Hippocampal formation (tissue), 2 donors: ENCODE data around the gene FGFR4.
"Not testable (repeated sequence)": the region's sequence is repeated elsewhere in the genome, so short reads cannot be mapped to it uniquely, and the experiment has no call there.

ENCODE experiments used
- DNase-seq, 2 donors: peaks; one replicate each; lab custom pipeline; 2025; lab: John Stamatoyannopoulos, UW

Gene FGFR4

DNA sequence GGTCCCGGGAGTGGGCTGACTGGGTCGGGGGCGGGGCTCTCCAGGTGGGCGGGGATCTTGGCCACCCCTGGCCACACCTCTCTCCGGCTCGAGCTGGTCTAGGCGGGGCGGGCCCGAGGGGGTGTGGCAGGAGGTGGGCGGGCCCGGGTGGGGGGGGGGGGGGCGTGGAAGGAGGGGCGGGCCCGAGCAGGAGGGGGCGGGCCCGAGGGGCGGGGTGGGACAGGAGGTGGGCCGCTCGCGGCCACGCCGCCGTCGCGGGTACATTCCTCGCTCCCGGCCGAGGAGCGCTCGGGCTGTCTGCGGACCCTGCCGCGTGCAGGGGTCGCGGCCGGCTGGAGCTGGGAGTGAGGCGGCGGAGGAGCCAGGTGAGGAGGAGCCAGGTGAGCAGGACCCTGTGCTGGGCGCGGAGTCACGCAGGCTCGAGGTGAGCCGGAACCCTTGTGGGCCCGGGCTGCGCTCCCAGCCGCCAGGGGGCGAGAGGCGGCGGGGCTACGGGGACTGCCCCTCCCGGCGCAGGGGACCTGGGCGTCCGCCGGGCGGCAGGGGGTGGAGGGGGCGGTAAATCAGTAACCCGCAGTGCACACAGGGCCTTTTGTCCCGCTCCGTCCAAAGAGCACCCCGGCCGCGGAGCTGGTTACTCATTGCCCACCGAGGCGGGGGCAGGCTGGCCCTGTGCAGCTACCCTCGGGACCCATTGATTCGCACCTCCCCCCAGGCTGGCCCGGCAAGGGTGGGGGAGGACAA is at the start of gene FGFR4:
FGFR4 (plus strand) TSS at position 262 of the 744 bp plus-strand sequence. CDS start 2,688 bp downstream, outside the sequence.
- no peak for DNase-seq

- DNase-seq: no peak
Measured at GRCh38 chr5:177036921-177037320, 49.8 kb upstream of the FGFR4 start.

- DNase-seq: peak in 1 of 2 donors; percentile 21
Measured at GRCh38 chr5:177040814-177041420, 45.8 kb upstream of the FGFR4 start.

GRCh38 chr5:177041936-177042335 is 44.8 kb upstream of the FGFR4 start:
- no peak for DNase-seq

DNA sequence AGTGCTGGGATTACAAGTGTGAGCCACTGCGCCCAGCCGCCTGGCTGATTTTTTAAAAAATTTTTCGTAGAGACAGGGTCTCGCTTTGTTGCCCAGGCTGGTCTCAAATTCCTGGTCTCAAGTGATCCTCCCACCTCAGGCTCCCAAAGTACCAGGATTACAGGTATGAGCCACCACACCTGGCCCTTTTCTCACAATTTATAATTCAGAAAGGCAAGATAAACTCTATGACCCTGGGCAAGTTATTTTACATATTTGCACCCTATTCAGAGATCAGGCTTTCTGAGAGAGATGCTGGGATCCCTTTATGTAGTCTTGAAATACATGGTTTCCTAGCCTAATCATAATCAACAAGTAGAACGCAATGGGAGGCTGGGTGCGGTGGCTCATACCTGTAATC is 43.6 kb upstream of the FGFR4 start:
- no peak for DNase-seq

DNA sequence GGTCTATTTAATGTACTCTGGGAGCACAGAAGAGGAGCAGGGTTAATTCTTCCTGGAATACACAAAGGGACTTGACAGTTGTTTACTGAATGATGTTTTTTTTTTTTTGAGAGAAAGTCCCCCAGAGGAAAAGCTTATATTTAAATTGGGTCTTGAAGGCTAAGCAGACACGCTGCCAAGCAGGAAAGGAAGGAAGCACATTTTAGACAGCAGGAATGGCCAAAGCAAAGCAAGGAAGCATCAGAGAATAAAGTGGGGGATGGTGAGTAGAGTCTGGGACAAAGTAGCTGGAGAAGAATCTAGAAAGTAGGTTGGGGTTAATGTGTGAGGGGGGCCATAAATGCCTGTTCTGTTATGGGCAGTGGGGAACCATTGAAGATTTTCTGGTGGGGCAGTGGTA is 42.8 kb upstream of the FGFR4 start:
- no peak for DNase-seq

GRCh38 chr5:177044641-177045040 is 42.1 kb upstream of the FGFR4 start:
- no peak for DNase-seq

DNA sequence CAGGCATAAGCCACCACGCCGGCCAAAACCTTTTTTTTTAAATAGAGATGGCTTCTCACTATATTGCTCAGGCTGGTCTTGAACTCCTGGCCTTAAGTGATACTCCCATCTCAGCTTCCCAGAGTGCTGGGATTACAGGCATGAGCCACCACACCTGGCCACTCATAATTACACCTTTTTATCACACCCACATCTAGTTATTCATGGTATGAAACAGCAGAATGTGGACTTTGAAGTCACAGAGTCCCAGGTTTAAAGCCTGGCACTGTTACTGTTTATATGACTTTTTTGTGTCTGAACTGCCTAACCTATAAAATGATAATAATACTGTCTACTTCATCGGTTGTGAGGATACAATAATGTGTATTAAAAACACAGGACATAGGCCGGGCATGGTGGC is 41.1 kb upstream of the FGFR4 start:
- DNase-seq: no peak

DNA sequence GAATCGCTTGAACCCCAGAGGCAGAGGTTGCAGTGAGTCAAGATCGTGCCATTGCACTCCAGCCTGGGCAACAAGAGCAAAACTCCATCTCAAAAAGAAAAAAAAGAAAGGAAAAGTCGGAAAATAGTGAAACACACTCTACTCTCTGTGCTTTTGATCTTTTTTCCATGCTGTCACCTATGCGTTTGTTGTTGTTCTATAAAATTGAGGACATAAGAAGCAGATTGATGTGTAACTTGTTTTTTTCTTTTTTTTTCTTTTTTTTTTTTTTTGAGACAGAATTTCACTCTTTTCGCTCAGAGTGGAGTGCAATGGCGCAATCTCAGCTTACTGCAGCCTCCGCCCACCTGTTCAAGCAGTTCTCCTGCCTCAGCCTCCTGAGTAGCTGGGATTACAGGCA is 38.2 kb upstream of the FGFR4 start:
- DNase-seq: not testable (repeated sequence)

DNA sequence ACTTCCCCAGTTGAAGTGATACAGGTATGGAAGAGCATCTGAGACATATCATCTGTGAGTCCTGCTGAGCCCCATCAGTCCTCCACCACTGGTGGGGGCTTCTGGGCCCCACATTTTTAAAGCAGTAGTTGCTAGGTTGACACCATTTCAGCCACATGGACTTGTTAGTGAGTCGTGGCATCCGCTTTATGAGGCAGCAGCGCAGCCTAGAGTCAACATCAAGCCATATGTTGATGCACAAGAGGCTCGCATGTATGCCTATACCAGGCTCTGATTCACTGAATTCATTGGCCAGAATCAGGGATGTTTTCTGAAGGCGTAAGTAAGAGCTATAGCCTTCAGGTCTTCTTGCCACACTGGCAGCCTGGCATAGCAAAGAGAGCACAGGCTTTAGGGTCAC is 37.4 kb upstream of the FGFR4 start:
- no peak for DNase-seq

- no peak for DNase-seq
Measured at GRCh38 chr5:177064500-177065277, 22.0 kb upstream of the FGFR4 start.

- DNase-seq: no peak
Measured at GRCh38 chr5:177065491-177065890, 21.2 kb upstream of the FGFR4 start.

- no peak for DNase-seq
Measured at GRCh38 chr5:177066224-177066623, 20.5 kb upstream of the FGFR4 start.

DNA sequence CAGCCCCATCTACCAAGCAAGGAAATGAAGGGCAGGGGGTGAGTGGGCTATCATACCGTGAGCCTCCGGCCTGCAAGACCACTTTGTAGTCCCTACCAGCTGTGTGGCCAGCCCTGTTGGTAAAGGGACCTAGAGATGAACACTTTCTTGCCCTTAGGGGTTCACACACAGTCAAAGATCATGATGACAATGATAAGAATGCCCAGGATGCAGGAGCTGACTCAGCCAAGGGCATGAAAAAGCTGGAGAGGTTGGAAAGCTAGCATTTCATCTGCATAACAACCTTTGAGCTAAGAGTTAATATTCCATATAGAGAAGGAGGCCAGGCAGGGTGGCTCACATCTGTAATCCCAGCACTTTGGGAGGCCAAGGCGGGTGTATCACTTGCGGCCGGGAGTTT is 19.2 kb upstream of the FGFR4 start:
- DNase-seq: no peak

GRCh38 chr5:177070536-177071191 is 16.1 kb upstream of the FGFR4 start:
- no peak for DNase-seq

GRCh38 chr5:177071666-177072385 is 14.9 kb upstream of the FGFR4 start:
- peak; percentile 36 to 75 for DNase-seq

- no peak for DNase-seq
Measured at GRCh38 chr5:177077335-177077734, 9.4 kb upstream of the FGFR4 start.

DNA sequence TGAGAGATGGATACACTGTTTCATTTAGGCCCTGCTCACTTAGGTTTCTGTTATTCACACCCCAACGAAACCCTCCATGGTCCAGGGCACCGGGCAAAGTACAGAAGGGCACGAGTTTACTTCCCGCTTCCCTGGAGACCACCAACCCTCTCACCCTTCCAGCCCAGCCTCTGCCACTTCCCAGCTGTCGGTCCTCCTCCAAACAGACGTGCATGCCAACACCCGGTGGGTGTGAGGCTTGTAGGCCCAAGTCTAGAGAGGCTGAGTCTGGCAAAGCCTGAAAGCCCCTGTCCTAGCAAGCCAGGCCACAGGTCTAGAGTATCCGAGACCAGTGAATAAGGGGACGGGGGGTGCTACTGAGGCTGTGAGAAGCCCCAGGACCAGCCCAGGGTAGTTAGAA is 7.1 kb upstream of the FGFR4 start:
- no peak for DNase-seq

DNA sequence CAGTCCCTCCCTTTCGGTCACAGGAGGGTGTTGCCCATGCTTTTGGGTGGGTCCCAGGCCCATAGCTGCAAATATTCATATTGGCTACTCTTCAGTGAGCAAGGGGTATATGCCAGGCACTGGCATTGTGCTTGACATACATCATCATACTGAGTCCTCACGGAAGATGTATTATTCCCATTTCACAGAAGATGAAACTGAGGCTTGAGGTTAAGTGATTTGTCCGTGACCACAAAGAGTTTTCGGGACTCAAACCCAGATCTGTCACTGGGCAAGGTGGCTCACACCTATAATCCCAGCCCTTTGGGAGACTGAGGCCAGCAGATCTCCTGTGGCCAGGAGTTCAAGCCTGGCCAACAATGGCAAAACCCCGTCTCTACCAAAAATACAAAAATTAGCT is 6.5 kb upstream of the FGFR4 start:
- no peak for DNase-seq

GRCh38 chr5:177081859-177082258 is 4.9 kb upstream of the FGFR4 start:
- no peak for DNase-seq

GRCh38 chr5:177083357-177083756 is 3.4 kb upstream of the FGFR4 start:
- DNase-seq: no peak

GRCh38 chr5:177084175-177084574 is 2.5 kb upstream of the FGFR4 start:
- no peak for DNase-seq
